ENCODE measurements around the gene CUTA.
"Not testable (repeated sequence)": the region's sequence is repeated elsewhere in the genome, so short reads cannot be mapped to it uniquely, and the experiment has no call there.

The CUTA gene

GRCh38 chr6:33391278-33391921 is 26.5 kb downstream of the CUTA start, which contains the start of gene KIFC1:
Gene KIFC1, plus strand, starts transcription at chr6:33391823. Its CDS starts 163 bp downstream, at chr6:33391986.
- DNase-seq (ENCODE audit: low spot score) = peak; percentile 100
- TF ChIP-seq CTCF (IDR thresholded peaks at IDR 0.05) = peak; percentile 95

GRCh38 chr6:33390767-33391277 is 27.1 kb downstream of the CUTA start:
- peak overlapping the region; percentile 89 to 91 for H3K27ac ChIP-seq
- no peak for DNase-seq (ENCODE audit: low spot score)
- TF ChIP-seq CTCF (IDR thresholded peaks at IDR 0.05) = no peak
- H3K4me3 ChIP-seq = peak overlapping the region; percentile 77

More at GRCh38 chr6:33391278-33391921, 26.5 kb downstream of the CUTA start, which contains the start of gene KIFC1:
- peak within 1 kb of the TSS; percentile 89 to 91 for H3K27ac ChIP-seq
- H3K4me3 ChIP-seq = peak within 1 kb of the TSS; percentile 77

GRCh38 chr6:33390173-33390572 is 27.7 kb downstream of the CUTA start:
- no peak overlapping the region for H3K27ac ChIP-seq
- DNase-seq (ENCODE audit: low spot score) = no peak
- no peak for TF ChIP-seq CTCF (IDR thresholded peaks at IDR 0.05)
- no peak overlapping the region for H3K4me3 ChIP-seq

- Histone ChIP-seq H3K4me3 (no peak overlapping the region), H3K27ac (no peak overlapping the region)
- peak; percentile 19 for TF ChIP-seq CTCF (IDR thresholded peaks at IDR 0.05)
- no peak for DNase-seq (ENCODE audit: low spot score)
These were observed 33.3 kb downstream of the CUTA start for GRCh38 chr6:33384581-33385020.

GRCh38 chr6:33383427-33384185 is 34.3 kb downstream of the CUTA start:
- H3K4me3 ChIP-seq = no peak overlapping the region
- DNase-seq (ENCODE audit: low spot score) = no peak
- no peak overlapping the region for H3K27ac ChIP-seq
- no peak for TF ChIP-seq CTCF (IDR thresholded peaks at IDR 0.05)

- TF ChIP-seq CTCF (IDR thresholded peaks at IDR 0.05) = no peak
- no peak overlapping the region for H3K4me3 ChIP-seq
- no peak for DNase-seq (ENCODE audit: low spot score)
- H3K27ac ChIP-seq = no peak overlapping the region
These were observed 37.5 kb downstream of the CUTA start for GRCh38 chr6:33380272-33380981.

GRCh38 chr6:33379184-33379583 is 38.7 kb downstream of the CUTA start:
- DNase-seq (ENCODE audit: low spot score); H3K27ac ChIP-seq; H3K4me3 ChIP-seq: not testable (repeated sequence)

Data from coronary artery (tissue), 2 donors.